H1 (cell line): ENCODE measurements around the gene CRIP1. TPM values are rescaled to one million over a fixed set of nuclear protein-coding genes. Genes with fewer than 3 reads are reported as not detected.

ENCODE experiments used
- GTF2F1 ChIP-seq: IDR thresholded peaks from 2 replicates; pipeline ENCODE4 v1.6.1; 2012; ENCODE audit warnings: low read depth, low read length, improper control_type of control experiment, borderline replicate concordance
- SP1 ChIP-seq: IDR thresholded peaks from 2 replicates; pipeline ENCODE4 v1.6.1; 2011; ENCODE audit warnings: low read depth, low read length
- polyA plus RNA-seq, 7 experiments: library from polyadenylated mRNA; depleted of rRNA in 3 of 7; stranded (reverse) in 5 of 7; unstranded in 2 of 7; fragments of >200 nt in 5 of 7; fragments of 200-250 nt in 2 of 7; gene quantifications; 1 replicate in 5 of 7; 2 replicates in 1 of 7; 4 replicates in 1 of 7; pipeline versions ENCODE4 v1.2.1 to v1.2.3, GENCODE V29; 2011 to 2013; ENCODE audit warnings: missing spikeins in 2 of 7, mixed read lengths in 2 of 7
- total RNA-seq: library from RNA; stranded (reverse); fragmentation: NEBNext Ultra II Directional; extraction: Animal tissue kit (Norgen Biotek cat#: 25700); gene quantifications from 2 replicates; pipeline ENCODE4 v1.2.1, GENCODE V29; 2021

Gene CRIP1
- total and polyA plus RNA-seq, 2 of the 8 experiments (the other 6 are each of a cell fraction or from before 2014, with no cell fraction given), result 1.2 to 2.2 TPM

DNA sequence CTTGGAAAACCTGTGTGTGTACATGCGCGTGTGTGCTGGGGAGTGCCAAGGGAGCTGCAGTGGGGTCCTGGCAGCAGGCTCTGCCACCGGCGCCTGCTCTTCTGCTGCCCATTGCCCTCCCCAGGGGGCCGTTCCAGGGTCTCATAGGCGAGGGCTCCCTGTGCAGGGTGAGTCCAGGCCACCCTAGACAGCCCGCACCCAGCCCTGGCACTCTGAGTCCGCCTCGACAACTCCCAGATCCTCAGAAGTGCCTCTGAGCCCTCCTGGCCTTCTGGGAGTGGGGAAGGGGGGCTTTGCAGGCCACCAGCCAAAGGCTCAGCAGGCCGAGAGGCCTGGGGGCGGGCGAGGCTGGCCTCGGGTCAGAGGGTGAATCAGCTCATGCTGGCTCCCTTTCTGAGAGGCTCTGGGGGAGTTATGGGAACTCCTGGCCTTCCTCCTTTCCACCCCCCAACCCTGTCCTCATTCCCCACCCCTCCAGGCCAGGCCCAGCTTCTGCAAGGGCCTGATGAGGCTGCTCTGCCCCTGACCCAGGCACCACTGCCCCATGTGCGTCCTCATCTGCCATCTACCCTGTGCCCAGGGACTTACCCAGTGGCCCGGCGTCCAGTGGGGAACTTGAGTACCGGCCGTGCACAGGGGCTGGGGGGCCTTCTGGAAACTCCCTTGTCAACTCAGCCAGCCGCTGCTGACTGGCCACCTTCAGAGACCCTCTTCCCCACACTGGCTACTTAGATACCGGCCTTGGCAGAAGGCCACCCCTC, 2.3 kb downstream of the CRIP1 start (continued):
- TF ChIP-seq GTF2F1 (no peak), SP1 (no peak)
